MM.1S (cell line): Measurements from ENCODE around the gene CCDC6.

Experiments
- CTCF ChIP-seq: fragments of 300-600 bp; sonication (generic); IDR thresholded peaks from 2 replicates; pipeline ENCODE4 v1.5.1; 2016; ENCODE audit warnings: antibody characterized with exemption, low read length, mixed read lengths
- EZH2 ChIP-seq: fragments of 300-600 bp; sonication (generic); optimal IDR thresholded peaks from 2 replicates; pipeline ENCODE3; 2017; ENCODE audit warnings: low read depth, mild to moderate bottlenecking, antibody characterized with exemption, low read length, mixed read lengths
- EZH2phosphoT487 ChIP-seq: fragments of 300-600 bp; sonication (generic); IDR thresholded peaks from 2 replicates; pipeline ENCODE4 v1.6.1; 2018; ENCODE audit warnings: antibody characterized with exemption, low read length

GRCh38 chr10:59820471-59820870, 85.9 kb downstream of the CCDC6 start:
- no peak for TF ChIP-seq CTCF
- TF ChIP-seq EZH2: no peak
- no peak for TF ChIP-seq EZH2phosphoT487
